Measurements from ENCODE around the gene HSP90AB1. TPM values are rescaled to one million over a fixed set of nuclear protein-coding genes. Genes with fewer than 3 reads are reported as not detected.

HSP90AB1 gene
- total RNA-seq, 1 experiment from 2014 or later: 1,986 TPM

DNA sequence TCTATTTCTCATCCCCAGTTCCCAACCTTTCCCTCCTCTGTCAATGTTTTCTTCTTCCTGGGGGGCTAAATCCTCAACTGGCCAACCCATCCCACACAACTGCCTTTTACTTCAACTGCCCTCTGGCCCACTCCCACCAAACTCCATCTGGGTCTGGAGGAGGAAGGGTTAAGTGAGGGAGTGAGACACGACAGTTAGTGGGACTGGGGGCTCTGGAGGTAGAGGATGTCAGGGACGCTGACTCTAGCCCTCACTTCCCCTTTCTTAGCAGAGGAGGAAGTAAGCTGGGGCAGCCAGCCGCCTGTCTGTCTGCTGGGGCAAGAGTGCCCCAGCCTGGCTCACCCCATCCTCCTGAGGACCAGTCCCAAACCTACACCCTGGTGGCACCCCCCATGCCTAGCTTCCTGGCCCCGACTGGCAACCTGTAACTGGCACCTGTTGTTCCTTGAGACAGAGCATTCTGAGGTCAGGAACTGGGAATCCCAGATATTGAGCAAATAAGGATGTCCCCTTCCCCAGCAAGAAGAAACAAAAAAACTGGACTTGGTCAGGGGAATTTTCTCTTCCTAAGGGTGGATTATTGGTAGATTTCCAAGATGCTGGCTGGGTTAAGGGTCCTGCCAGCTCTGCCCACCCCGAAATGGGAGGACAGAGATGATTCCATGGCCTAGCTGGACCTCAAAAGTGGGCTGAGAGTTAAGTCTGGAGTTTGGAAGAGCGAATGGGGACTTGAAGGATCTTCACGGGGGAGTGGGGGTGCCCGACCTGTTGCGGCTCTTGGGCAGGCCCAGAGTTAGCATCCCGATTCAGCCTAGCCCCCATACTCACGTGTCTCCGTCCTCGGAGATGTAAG is 17.5 kb downstream of the HSP90AB1 start:
- Mint-ChIP-seq H3K36me3 (ENCODE audit: insufficient read depth in 1 of 3, low read depth in 3 of 3) (peaks cover 0 to 5% (median 0%) of the 10 kb centered on the region in 3 experiments; a peak in 3 of 7 replicates), H3K4me3 (peak overlapping the region; percentile 79 to 88), H3K27me3 (ENCODE audit: low read depth) (peaks cover 14% of the 10 kb centered on the region), H3K27ac (no peak overlapping the region), H3K4me1 (peaks cover 35 to 42% of the 10 kb centered on the region in 2 experiments), H3K9me3 (no peaks in the 10 kb centered on the region; a peak in 1 of 5 replicates)
- no peak overlapping the region for H2BK15ac ChIP-seq (ENCODE audit: low read depth, low read length)
- no peak for DNase-seq
- no peak overlapping the region for H4K8ac ChIP-seq (replicated peaks; ENCODE audit: insufficient read length, low read depth, low read length)
- TF ChIP-seq, protein P1, sequence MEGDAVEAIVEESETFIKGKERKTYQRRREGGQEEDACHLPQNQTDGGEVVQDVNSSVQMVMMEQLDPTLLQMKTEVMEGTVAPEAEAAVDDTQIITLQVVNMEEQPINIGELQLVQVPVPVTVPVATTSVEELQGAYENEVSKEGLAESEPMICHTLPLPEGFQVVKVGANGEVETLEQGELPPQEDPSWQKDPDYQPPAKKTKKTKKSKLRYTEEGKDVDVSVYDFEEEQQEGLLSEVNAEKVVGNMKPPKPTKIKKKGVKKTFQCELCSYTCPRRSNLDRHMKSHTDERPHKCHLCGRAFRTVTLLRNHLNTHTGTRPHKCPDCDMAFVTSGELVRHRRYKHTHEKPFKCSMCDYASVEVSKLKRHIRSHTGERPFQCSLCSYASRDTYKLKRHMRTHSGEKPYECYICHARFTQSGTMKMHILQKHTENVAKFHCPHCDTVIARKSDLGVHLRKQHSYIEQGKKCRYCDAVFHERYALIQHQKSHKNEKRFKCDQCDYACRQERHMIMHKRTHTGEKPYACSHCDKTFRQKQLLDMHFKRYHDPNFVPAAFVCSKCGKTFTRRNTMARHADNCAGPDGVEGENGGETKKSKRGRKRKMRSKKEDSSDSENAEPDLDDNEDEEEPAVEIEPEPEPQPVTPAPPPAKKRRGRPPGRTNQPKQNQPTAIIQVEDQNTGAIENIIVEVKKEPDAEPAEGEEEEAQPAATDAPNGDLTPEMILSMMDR (conservative IDR thresholded peaks at IDR 0.05): no peak
- H2AK5ac ChIP-seq (ENCODE audit: insufficient read length, low read length): no peak overlapping the region
- no peak overlapping the region for H3K18ac ChIP-seq (ENCODE audit: insufficient read length, low read depth, low read length)
- no CpG with 5 or more reads among the region's 13 CpGs for WGBS (ENCODE audit: extremely low coverage, insufficient read length, low lambda C conversion rate)
- peaks cover 15% of the 10 kb centered on the region for H3K23me2 ChIP-seq (ENCODE audit: insufficient read length, low read depth, low read length, poor library complexity, severe bottlenecking)
- no peak overlapping the region for H2BK20ac ChIP-seq (ENCODE audit: low read depth, low read length, poor library complexity, severe bottlenecking)
- H3K79me2 ChIP-seq (ENCODE audit: insufficient read depth, low read length): no peaks in the 10 kb centered on the region
- H2BK5ac ChIP-seq (ENCODE audit: insufficient read length, low read length): no peak overlapping the region
- no peak overlapping the region for H4K91ac ChIP-seq (ENCODE audit: insufficient read length, low read depth, low read length)
- H3K56ac ChIP-seq (ENCODE audit: insufficient read length, low read depth, low read length): no peak overlapping the region
- H3K27me3 ChIP-seq (ENCODE audit: insufficient read depth, low read length): peaks cover 1% of the 10 kb centered on the region; the same call in 1 of the 2 replicates
- no peak overlapping the region for H2BK12ac ChIP-seq (ENCODE audit: insufficient read length, low read depth, low read length)
- 0 out of 2 replicates have a peak overlapping the region, but pooled peaks have one; percentile 0 for H3K14ac ChIP-seq (ENCODE audit: insufficient read depth, low read length)
- peak overlapping the region; percentile 54 for H3K9ac ChIP-seq (ENCODE audit: extremely low read depth, insufficient read length, low read length)
- no peak overlapping the region for H2AFZ ChIP-seq (ENCODE audit: low read length)
- no peaks in the 10 kb centered on the region for H3K79me1 ChIP-seq (ENCODE audit: insufficient read depth, low read depth, low read length, poor library complexity, severe bottlenecking)
- H3K4me1 ChIP-seq (ENCODE audit: insufficient read depth, low read length): peaks cover 5% of the 10 kb centered on the region; the same call in 1 of the 2 replicates
- H2BK120ac ChIP-seq (ENCODE audit: low read depth, low read length, poor library complexity, severe bottlenecking): no peak overlapping the region
- H3K23ac ChIP-seq (ENCODE audit: insufficient read length, low read depth, low read length): no peak overlapping the region
- no peak overlapping the region for H3K4ac ChIP-seq (ENCODE audit: low read depth, low read length)
- H4K20me1 ChIP-seq (ENCODE audit: control insufficient read depth, insufficient read depth, insufficient read length): no peaks in the 10 kb centered on the region
- no peak overlapping the region for H3K27ac ChIP-seq (ENCODE audit: insufficient read length, low read depth, low read length)
- peak overlapping the region; percentile 84 for H3K4me2 ChIP-seq (ENCODE audit: insufficient read depth, insufficient read length, low read length)
- H4K5ac ChIP-seq (ENCODE audit: insufficient read length, low read depth, low read length): no peak overlapping the region
- no peak overlapping the region for H3T11ph ChIP-seq (ENCODE audit: low read length)
- no peaks in the 10 kb centered on the region for H3K9me3 ChIP-seq (ENCODE audit: control insufficient read depth, low read depth, low read length)
